Measurements from ENCODE around the gene GJA3.

DNA sequence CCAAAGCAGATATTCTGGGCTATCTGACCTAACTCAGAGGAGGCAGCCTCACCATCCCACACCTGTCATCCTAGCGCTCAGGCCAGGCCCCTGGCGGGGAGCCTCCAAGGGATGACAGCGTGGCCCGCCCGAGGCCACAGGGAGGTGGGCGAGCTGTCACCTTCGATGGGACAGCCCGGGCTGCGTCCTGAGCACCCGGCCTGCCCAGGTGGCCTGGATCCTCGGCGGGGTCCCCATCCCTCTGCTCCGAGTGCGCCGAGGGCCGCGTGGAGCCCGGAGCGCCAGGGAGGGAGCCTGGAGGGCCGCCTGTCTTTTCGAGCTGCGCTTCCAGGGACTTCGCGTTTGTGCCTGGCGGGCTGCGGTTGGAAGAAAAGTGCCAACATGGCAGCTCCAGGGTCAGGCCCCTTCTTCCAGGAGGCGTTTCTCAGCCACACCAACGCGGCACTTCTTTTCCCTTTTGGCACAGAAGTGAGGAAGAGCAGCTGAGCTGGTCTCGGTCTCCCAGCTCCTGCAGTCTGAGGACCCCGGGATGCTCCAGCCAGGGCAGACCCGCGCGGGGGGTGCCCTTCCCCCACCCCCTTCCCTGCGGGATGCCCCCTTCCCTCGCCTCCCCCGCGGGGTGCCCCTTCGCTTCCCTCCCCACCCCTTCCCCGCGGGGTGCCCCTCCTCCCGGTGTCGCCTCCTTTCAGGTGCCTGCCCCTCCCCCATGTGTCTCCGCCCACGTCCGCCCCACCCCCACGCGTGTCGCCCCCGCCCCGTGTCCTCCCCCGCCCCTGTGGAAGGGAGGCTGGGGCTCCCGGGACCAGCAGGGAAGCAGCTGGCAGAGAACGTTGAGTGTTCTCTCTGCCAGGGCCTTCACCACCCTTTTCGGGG is 42.3 kb downstream of the GJA3 start:
- TF ChIP-seq, protein P1, sequence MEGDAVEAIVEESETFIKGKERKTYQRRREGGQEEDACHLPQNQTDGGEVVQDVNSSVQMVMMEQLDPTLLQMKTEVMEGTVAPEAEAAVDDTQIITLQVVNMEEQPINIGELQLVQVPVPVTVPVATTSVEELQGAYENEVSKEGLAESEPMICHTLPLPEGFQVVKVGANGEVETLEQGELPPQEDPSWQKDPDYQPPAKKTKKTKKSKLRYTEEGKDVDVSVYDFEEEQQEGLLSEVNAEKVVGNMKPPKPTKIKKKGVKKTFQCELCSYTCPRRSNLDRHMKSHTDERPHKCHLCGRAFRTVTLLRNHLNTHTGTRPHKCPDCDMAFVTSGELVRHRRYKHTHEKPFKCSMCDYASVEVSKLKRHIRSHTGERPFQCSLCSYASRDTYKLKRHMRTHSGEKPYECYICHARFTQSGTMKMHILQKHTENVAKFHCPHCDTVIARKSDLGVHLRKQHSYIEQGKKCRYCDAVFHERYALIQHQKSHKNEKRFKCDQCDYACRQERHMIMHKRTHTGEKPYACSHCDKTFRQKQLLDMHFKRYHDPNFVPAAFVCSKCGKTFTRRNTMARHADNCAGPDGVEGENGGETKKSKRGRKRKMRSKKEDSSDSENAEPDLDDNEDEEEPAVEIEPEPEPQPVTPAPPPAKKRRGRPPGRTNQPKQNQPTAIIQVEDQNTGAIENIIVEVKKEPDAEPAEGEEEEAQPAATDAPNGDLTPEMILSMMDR (conservative IDR thresholded peaks at IDR 0.05; ENCODE audit: low read length) = no peak
- TF ChIP-seq EZH2phosphoT487 (IDR thresholded peaks at IDR 0.05; ENCODE audit: borderline replicate concordance, low read depth, low read length) = no peak
